HG03558 (cell line): Measurements from ENCODE around the gene GPR85.
A peak's percentile ranks its signal among the peaks of the same experiment; 100 is the strongest.
"Not testable (repeated sequence)": the region's sequence is repeated elsewhere in the genome, so short reads cannot be mapped to it uniquely, and the experiment has no call there.

ENCODE experiments used
- ATAC-seq: cut with Tn5 transposase; IDR thresholded peaks from one replicate; pipeline ENCODE4 v1.9.1; 2021; ENCODE audit warnings: moderate number of reproducible peaks; ENCODE audit not compliant: unreplicated experiment; ENCODE audit errors: extremely low read depth

GPR85 gene

GRCh38 chr7:113086431-113086888 lies at the start of gene GPR85:
Gene GPR85, minus strand, starts transcription at chr7:113086827. Its CDS starts 2,106 bp downstream, at chr7:113084721.
- ATAC-seq: no peak

- ATAC-seq: no peak
These were observed 47.4 kb upstream of the GPR85 start for GRCh38 chr7:113134025-113134424.

- ATAC-seq: no peak
These were observed 44.7 kb upstream of the GPR85 start for GRCh38 chr7:113131367-113131766.

- no peak for ATAC-seq
These were observed 41.4 kb upstream of the GPR85 start for GRCh38 chr7:113128031-113128430.

- ATAC-seq: no peak
These were observed 39.1 kb upstream of the GPR85 start for GRCh38 chr7:113125728-113126127.

GRCh38 chr7:113122744-113123143 lies 36.1 kb upstream of the GPR85 start:
- no peak for ATAC-seq

GRCh38 chr7:113120647-113121046 lies 34.0 kb upstream of the GPR85 start:
- no peak for ATAC-seq

GRCh38 chr7:113119429-113119828 lies 32.8 kb upstream of the GPR85 start:
- no peak for ATAC-seq

- ATAC-seq: peak; percentile 94
These were observed 31.7 kb upstream of the GPR85 start, which contains the start of gene SMIM30 for GRCh38 chr7:113118074-113118959. Gene SMIM30, minus strand, starts transcription at chr7:113118554. Its CDS starts 976 bp downstream, at chr7:113117578.

- ATAC-seq: not testable (repeated sequence)
These were observed 30.7 kb upstream of the GPR85 start for GRCh38 chr7:113117374-113117774.

GRCh38 chr7:113113912-113114311 lies 27.3 kb upstream of the GPR85 start:
- ATAC-seq: no peak

GRCh38 chr7:113109718-113110117 lies 23.1 kb upstream of the GPR85 start:
- no peak for ATAC-seq

- no peak for ATAC-seq
These were observed 13.5 kb upstream of the GPR85 start for GRCh38 chr7:113100121-113100603.

GRCh38 chr7:113099284-113099919 lies 12.8 kb upstream of the GPR85 start:
- ATAC-seq: no peak

- ATAC-seq: no peak
These were observed 8.1 kb upstream of the GPR85 start for GRCh38 chr7:113094517-113095249.

- ATAC-seq: no peak
These were observed 6.9 kb upstream of the GPR85 start for GRCh38 chr7:113093561-113093960.

GRCh38 chr7:113092762-113093161 lies 6.1 kb upstream of the GPR85 start:
- ATAC-seq: no peak

- no peak for ATAC-seq
These were observed 708 bp upstream of the GPR85 start for GRCh38 chr7:113087071-113087998.

GRCh38 chr7:113085781-113086390 lies 741 bp downstream of the GPR85 start:
- ATAC-seq: no peak
